ENCODE results near the gene GALNTL6. TPM values are rescaled to one million over a fixed set of nuclear protein-coding genes. Genes with fewer than 3 reads are reported as not detected.

GALNTL6 gene
- total RNA-seq, 6 donors from 2014 or later: 0.26 to 18.9 TPM; not detected in 4

DNA sequence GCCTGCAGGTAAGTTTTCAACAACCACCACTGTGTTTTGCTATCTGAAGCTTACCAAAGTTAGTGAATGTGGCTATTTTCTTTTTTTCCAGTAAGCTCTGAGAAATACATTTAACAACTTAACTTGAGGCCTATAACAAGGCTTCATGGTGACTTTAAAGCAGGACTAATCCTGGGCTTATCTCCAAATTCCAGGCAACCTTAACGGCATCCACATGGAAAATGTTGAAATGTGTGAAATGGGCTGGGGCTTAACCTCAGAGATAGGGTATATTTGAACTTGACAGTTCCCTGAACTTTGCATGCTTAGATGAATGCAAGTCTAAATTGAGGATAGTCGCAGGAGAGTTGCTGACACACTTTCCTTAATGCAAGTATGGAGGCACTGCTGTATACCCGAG lies 539.2 kb downstream of the GALNTL6 start:
- DNase-seq: no peak
- H3K9me3 ChIP-seq: no peaks in the 10 kb centered on the region
- no peaks in the 10 kb centered on the region for H3K36me3 ChIP-seq
- no peak for ATAC-seq (ENCODE audit: low FRiP score in 2 of 2)
- no peak overlapping the region for H3K4me3 ChIP-seq
- 41 to 54% methylated on average over 3 of the region's 3 CpGs for WGBS, 2 donors
- no peaks in the 10 kb centered on the region for H3K4me1 ChIP-seq
- H3K27ac ChIP-seq: no peak overlapping the region
- no peaks in the 10 kb centered on the region for H3K27me3 ChIP-seq
- TF ChIP-seq EP300 (IDR thresholded peaks at IDR 0.05): no peak

- 19 to 33% methylated on average over 1 of the region's 1 CpG for WGBS, 2 donors
- no peak overlapping the region for H3K4me3 ChIP-seq
- ATAC-seq (ENCODE audit: low FRiP score in 2 of 2): no peak
- H3K27ac ChIP-seq: no peak overlapping the region
- TF ChIP-seq POLR2A (IDR thresholded peaks at IDR 0.05) (no peak), EP300 (IDR thresholded peaks at IDR 0.05) (no peak), POLR2AphosphoS5 (IDR thresholded peaks at IDR 0.05) (no peak)
- TF ChIP-seq, protein P1, sequence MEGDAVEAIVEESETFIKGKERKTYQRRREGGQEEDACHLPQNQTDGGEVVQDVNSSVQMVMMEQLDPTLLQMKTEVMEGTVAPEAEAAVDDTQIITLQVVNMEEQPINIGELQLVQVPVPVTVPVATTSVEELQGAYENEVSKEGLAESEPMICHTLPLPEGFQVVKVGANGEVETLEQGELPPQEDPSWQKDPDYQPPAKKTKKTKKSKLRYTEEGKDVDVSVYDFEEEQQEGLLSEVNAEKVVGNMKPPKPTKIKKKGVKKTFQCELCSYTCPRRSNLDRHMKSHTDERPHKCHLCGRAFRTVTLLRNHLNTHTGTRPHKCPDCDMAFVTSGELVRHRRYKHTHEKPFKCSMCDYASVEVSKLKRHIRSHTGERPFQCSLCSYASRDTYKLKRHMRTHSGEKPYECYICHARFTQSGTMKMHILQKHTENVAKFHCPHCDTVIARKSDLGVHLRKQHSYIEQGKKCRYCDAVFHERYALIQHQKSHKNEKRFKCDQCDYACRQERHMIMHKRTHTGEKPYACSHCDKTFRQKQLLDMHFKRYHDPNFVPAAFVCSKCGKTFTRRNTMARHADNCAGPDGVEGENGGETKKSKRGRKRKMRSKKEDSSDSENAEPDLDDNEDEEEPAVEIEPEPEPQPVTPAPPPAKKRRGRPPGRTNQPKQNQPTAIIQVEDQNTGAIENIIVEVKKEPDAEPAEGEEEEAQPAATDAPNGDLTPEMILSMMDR (IDR thresholded peaks at IDR 0.05): no peak
- DNase-seq: no peak
- no peaks in the 10 kb centered on the region for H3K36me3 ChIP-seq
- no peaks in the 10 kb centered on the region for H3K4me1 ChIP-seq
- no peaks in the 10 kb centered on the region for H3K9me3 ChIP-seq
- H3K27me3 ChIP-seq: no peaks in the 10 kb centered on the region
Measured at GRCh38 chr4:172356016-172356415, 542.8 kb downstream of the GALNTL6 start.

DNA sequence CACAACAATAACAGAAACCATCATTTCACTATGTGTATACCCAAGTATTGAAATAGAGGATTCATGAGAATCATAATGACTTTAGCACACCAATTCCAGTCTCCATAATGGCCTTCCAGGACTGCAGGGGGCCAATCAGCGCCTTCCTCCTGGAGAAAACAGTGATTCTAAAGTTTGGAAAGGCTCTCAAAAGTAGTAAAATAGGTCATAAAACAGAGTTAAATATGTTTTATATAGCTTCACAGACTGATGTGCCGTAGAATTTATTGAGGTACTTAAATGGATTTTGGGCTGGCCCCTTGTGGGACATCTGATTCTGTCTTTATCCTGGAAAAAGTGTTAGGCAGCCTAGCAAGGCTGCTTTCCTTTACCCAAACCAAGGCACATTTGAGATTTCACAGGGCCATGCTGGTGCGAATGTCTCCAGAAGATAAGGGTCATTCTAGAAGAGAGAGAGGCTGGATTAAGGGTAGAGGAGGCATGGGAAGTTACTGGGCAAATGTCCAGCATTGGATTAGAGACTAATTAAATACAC lies 543.9 kb downstream of the GALNTL6 start:
- no peak overlapping the region for H3K27ac ChIP-seq
- H3K27me3 ChIP-seq: no peaks in the 10 kb centered on the region
- ATAC-seq (ENCODE audit: low FRiP score in 2 of 2) (no peak), DNase-seq (no peak)
- no peaks in the 10 kb centered on the region for H3K4me1 ChIP-seq
- H3K9me3 ChIP-seq: no peaks in the 10 kb centered on the region
- no peaks in the 10 kb centered on the region for H3K36me3 ChIP-seq
- TF ChIP-seq POLR2AphosphoS5 (IDR thresholded peaks at IDR 0.05): no peak
- no peak for TF ChIP-seq POLR2A (IDR thresholded peaks at IDR 0.05)
- no peak for TF ChIP-seq EP300 (IDR thresholded peaks at IDR 0.05)
- TF ChIP-seq, protein P1 (IDR thresholded peaks at IDR 0.05): no peak
- no peak overlapping the region for H3K4me3 ChIP-seq
- WGBS, 2 donors: 73 to 75% methylated on average over 3 of the region's 3 CpGs

DNA sequence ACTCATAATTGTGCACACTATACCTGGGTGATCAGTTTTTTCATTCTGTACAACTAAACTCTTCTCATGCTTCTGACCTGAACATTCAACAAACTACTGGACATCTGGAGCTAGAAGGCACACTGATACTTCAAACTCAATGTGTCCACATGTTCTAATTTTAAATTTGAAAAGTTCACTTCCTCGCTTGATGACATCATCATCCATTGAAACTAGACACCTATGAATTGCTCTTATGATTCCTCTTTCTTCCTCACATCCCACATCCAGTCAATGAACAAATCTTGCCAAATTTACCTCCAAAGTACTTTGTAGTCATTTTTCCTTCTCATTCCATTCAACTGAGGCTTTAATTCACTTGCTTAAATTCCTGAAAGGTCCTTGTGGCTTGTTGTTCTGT lies 549.4 kb downstream of the GALNTL6 start:
- no peaks in the 10 kb centered on the region for H3K4me1 ChIP-seq
- no peak for DNase-seq
- 78 to 85% methylated on average over 1 of the region's 1 CpG for WGBS, 2 donors
- H3K36me3 ChIP-seq: no peaks in the 10 kb centered on the region
- H3K4me3 ChIP-seq: no peak overlapping the region
- H3K27ac ChIP-seq: no peak overlapping the region
- no peak for TF ChIP-seq POLR2AphosphoS5 (IDR thresholded peaks at IDR 0.05)
- TF ChIP-seq, protein P1 (IDR thresholded peaks at IDR 0.05): no peak
- no peak for TF ChIP-seq POLR2A (IDR thresholded peaks at IDR 0.05)
- no peak for TF ChIP-seq EP300 (IDR thresholded peaks at IDR 0.05)
- no peak for ATAC-seq (ENCODE audit: low FRiP score in 2 of 2)
- H3K27me3 ChIP-seq: no peaks in the 10 kb centered on the region
- no peaks in the 10 kb centered on the region for H3K9me3 ChIP-seq

DNA sequence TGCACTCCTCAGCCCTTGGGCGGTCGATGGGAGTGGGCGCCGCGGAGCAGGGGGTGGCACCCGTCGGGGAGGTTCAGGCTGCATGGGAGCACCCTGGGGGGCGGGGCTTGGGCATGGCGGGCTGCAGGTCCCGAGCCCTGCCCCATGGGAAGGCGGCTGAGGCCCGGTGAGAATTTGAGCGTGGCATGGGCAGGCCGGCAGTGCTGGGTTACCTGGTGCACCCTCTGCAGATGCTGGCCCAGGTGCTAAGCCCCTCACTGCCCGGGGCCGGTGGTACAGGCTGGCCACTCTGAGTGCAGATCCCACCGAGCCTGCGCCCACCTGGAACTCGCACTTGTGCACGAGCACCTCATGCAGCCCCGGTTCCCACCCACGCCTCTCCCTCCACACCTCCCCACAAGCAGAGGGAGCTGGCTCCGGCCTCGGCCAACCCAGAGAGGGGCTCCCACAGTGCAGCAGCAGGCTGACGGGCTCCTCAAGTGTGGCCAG lies 556.3 kb downstream of the GALNTL6 start:
- H3K4me3 ChIP-seq: no peak overlapping the region

More for the DNA sequence above, 556.3 kb downstream of the GALNTL6 start:
- DNase-seq: peak in 1 of 2 donors; percentile 72
- H3K36me3 ChIP-seq: no peaks in the 10 kb centered on the region
- 85 to 89% methylated on average over 17 to 18 of the region's 25 CpGs for WGBS, 2 donors
- no peak overlapping the region for H3K27ac ChIP-seq
- ATAC-seq (ENCODE audit: low FRiP score in 2 of 2): no peak
- H3K27me3 ChIP-seq: no peaks in the 10 kb centered on the region
- H3K9me3 ChIP-seq: peaks cover 0 to 10% (median 2%) of the 10 kb centered on the region in 4 donors
- TF ChIP-seq EP300 (IDR thresholded peaks at IDR 0.05) (no peak), POLR2AphosphoS5 (IDR thresholded peaks at IDR 0.05) (no peak), POLR2A (IDR thresholded peaks at IDR 0.05) (no peak)
- TF ChIP-seq, protein P1 (IDR thresholded peaks at IDR 0.05): no peak
- no peaks in the 10 kb centered on the region for H3K4me1 ChIP-seq
